Right lobe of liver (tissue), 6 donors: ENCODE data around the gene OXER1. TPM values are rescaled to one million over a fixed set of nuclear protein-coding genes. Genes with fewer than 3 reads are reported as not detected.
A peak's percentile ranks its signal among the peaks of the same experiment; 100 is the strongest.

Experiments used
- ATAC-seq, 4 donors: fragments of 200-7000 bp; cut with Tn5 transposase; one replicate each; pipeline ENCODE4 v1.9.1; 2020; ENCODE audit warnings: mild to moderate bottlenecking in 4 of 4, moderate library complexity in 4 of 4
- DNase-seq, 3 donors: peaks; one replicate each; pipeline ENCODE4 v3.0.0-alpha.2; 2020
- H3K27ac ChIP-seq, 3 donors: fragments of 200-600 bp; one replicate each; pipeline ENCODE4 v1.8.0; 2022
- H3K27me3 ChIP-seq, 2 donors: fragments of 200-600 bp; one replicate each; pipeline ENCODE4 v1.8.0; 2022
- H3K36me3 ChIP-seq, 4 donors: fragments of 200-600 bp; sonication (generic) in 1 of 4; one replicate each; pipeline versions ENCODE4 v1.5.1 to v1.8.0; 2017 to 2022; ENCODE audit warnings: control low read depth in 1 of 4
- H3K4me1 ChIP-seq, 4 donors: fragments of 200-600 bp; sonication (generic) in 1 of 4; one replicate each; pipeline versions ENCODE4 v1.5.1 to v1.8.0; 2017 to 2022; ENCODE audit warnings: control low read depth in 1 of 4
- H3K4me3 ChIP-seq, 3 donors: fragments of 200-600 bp; one replicate each; pipeline ENCODE4 v1.8.0; 2022
- H3K9me3 ChIP-seq, 4 donors: fragments of 200-600 bp; sonication (generic) in 1 of 4; one replicate each; pipeline versions ENCODE4 v1.5.1 to v1.8.0; 2017 to 2022; ENCODE audit warnings: control low read depth in 1 of 4
- CTCF ChIP-seq, 4 donors: fragments of 200-600 bp in 3 of 4; fragments of 450-650 bp in 1 of 4; IDR thresholded peaks; one replicate each; pipeline versions ENCODE4 v1.5.1 to v1.8.0; 2016 to 2022; ENCODE audit warnings: antibody characterized with exemption in 4 of 4, mild to moderate bottlenecking in 2 of 4
- POLR2A ChIP-seq: fragments of 450-650 bp; IDR thresholded peaks from one replicate; pipeline ENCODE4 v1.6.1; 2017; ENCODE audit warnings: antibody characterized with exemption, mild to moderate bottlenecking
- WGBS: methylation state at CpG from one replicate; pipeline ENCODE4 v1.1.6; 2018; ENCODE audit warnings: low coverage, low lambda C conversion rate; ENCODE audit not compliant: insufficient coverage; ENCODE audit errors: missing lambda C conversion rate; 5-methylcytosine and 5-hydroxymethylcytosine counted together
- intact Hi-C, 2 donors: fragments of 100-400 bp; cut with DNase I; formaldehyde crosslinking; loops; one replicate each; pipeline versions ENCODE4 v1.11.2 to v1.14.1; 2022
- total RNA-seq, 6 experiments: library from RNA; depleted of rRNA in 2 of 6; stranded (reverse); fragments of >200 nt in 2 of 6; fragmentation: NEBNext Ultra II Directional in 3 of 6; extraction: Animal tissue kit (Norgen Biotek cat#: 25700) in 3 of 6; gene quantifications; one replicate each; pipeline versions ENCODE4 v1.1.0 to v1.2.4, GENCODE V29; 2016 to 2023
- donor health status: DM: no; HTN: yes; CAD: no.
- donor health status: DM: no; HTN: no; CAD: no.
- donor health status: DM: no; HTN: no; CAD: no.
- donor health status: DM: no; HTN: yes; CAD: no.
- donor health status: DM: no; HTN: yes; CAD: no.

The OXER1 gene
- total RNA-seq, 6 experiments from 2014 or later: 5.3 to 29.4 (median 10.7) TPM

GRCh38 chr2:42767899-42768705 lies 4.2 kb upstream of the OXER1 start:
- intact Hi-C loops: no loop called here
- Histone ChIP-seq H3K4me3 (no peak overlapping the region), H3K36me3 (peaks cover 0 to 10% (median 0%) of the 10 kb centered on the region in 4 donors), H3K9me3 (no peaks in the 10 kb centered on the region), H3K27me3 (no peaks in the 10 kb centered on the region), H3K4me1 (no peaks in the 10 kb centered on the region), H3K27ac (no peak overlapping the region)
- ATAC-seq: no peak
- no peak for TF ChIP-seq CTCF (IDR thresholded peaks at IDR 0.05)
- no peak for TF ChIP-seq POLR2A
- DNase-seq: no peak
- WGBS: 100% methylated on average over 1 of the region's 14 CpGs

DNA sequence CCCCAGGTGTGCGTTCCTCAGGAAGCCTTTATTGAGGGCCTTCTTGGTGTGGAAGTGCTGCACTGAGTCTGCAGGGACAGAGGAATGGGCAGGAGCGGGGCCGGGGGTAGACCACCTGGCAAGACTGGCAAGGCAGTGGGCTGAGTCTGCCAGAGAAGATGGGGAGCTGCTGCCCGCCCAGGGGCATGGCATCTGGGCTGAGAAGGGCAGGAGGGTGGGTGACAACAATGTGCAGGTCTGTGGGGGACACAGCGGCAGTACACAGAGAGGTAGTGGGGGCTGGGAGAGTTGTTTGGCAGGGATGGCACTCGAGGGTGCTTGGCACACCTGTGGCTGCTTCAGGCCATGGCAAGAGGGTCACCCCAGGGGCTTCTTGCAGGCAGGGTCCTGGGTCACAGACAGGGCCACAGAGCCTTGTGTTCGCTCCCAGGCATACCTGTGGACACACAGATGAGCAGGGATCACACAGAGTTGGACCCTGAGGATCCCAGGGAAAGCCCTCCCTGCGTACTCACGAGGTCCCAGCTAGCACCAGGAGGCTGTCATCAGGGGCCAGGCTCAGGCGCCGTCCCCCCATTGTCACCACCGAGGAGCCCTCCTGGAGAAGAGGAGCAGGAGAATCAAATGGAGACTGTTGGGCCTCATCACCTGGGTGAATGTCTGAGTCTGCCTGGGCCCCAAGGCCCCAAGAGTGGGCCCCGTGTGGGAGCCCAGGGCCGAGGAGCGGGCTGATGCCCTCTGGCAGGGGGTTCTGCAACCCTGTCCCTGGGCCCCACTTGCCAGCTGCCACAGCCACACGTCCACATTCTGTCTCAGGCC lies 3.4 kb upstream of the OXER1 start:
- H3K4me3 ChIP-seq: no peak overlapping the region
- no peak overlapping the region for H3K27ac ChIP-seq
- WGBS: 40% methylated on average over 1 of the region's 16 CpGs
- TF ChIP-seq POLR2A (no peak), CTCF (IDR thresholded peaks at IDR 0.05) (no peak)
- peaks cover 0 to 10% (median 0%) of the 10 kb centered on the region in 4 donors for H3K36me3 ChIP-seq
- no peaks in the 10 kb centered on the region for H3K4me1 ChIP-seq
- H3K9me3 ChIP-seq: no peaks in the 10 kb centered on the region
- no peak for ATAC-seq
- intact Hi-C loops: no loop called here
- DNase-seq: no peak
- H3K27me3 ChIP-seq: no peaks in the 10 kb centered on the region

- WGBS: 100% methylated on average over 8 of the region's 9 CpGs
- ATAC-seq: no peak
- TF ChIP-seq CTCF (IDR thresholded peaks at IDR 0.05): no peak
- no peak for TF ChIP-seq POLR2A
- Histone ChIP-seq H3K36me3 (peaks cover 0 to 10% (median 0%) of the 10 kb centered on the region in 4 donors), H3K27ac (no peak overlapping the region), H3K27me3 (no peaks in the 10 kb centered on the region), H3K9me3 (no peaks in the 10 kb centered on the region), H3K4me3 (no peak overlapping the region), H3K4me1 (no peaks in the 10 kb centered on the region)
- no peak for DNase-seq
- intact Hi-C loops: no loop called here
Observed at GRCh38 chr2:42765686-42766085, 1.8 kb upstream of the OXER1 start.

- no peaks in the 10 kb centered on the region for H3K9me3 ChIP-seq
- no peaks in the 10 kb centered on the region for H3K27me3 ChIP-seq
- no peaks in the 10 kb centered on the region for H3K4me1 ChIP-seq
- ATAC-seq: peak in 3 of 4 donors; percentile 7 to 29 (median 20)
- peaks cover 0 to 7% (median 0%) of the 10 kb centered on the region in 4 donors for H3K36me3 ChIP-seq
- TF ChIP-seq POLR2A: no peak
- TF ChIP-seq CTCF (IDR thresholded peaks at IDR 0.05): no peak
- DNase-seq: peak in 1 of 3 donors; percentile 55
- H3K4me3 ChIP-seq: no peak overlapping the region
- no CpG with 5 or more reads among the region's 2 CpGs for WGBS
- no peak overlapping the region for H3K27ac ChIP-seq
- intact Hi-C loops: no loop called here
Observed at GRCh38 chr2:42764901-42765300, 966 bp upstream of the OXER1 start.
